Erythroblast (primary cell): ENCODE results near the gene COX19.

Source experiments
- GATA1 ChIP-seq: IDR thresholded peaks from 2 replicates; pipeline ENCODE4 v1.6.1; 2011; ENCODE audit warnings: low read depth, mild to moderate bottlenecking, control low read depth, low read length, moderate library complexity
- POLR2A ChIP-seq: IDR thresholded peaks from 2 replicates; pipeline ENCODE4 v1.6.1; 2011; ENCODE audit warnings: mild to moderate bottlenecking, low read length

DNA sequence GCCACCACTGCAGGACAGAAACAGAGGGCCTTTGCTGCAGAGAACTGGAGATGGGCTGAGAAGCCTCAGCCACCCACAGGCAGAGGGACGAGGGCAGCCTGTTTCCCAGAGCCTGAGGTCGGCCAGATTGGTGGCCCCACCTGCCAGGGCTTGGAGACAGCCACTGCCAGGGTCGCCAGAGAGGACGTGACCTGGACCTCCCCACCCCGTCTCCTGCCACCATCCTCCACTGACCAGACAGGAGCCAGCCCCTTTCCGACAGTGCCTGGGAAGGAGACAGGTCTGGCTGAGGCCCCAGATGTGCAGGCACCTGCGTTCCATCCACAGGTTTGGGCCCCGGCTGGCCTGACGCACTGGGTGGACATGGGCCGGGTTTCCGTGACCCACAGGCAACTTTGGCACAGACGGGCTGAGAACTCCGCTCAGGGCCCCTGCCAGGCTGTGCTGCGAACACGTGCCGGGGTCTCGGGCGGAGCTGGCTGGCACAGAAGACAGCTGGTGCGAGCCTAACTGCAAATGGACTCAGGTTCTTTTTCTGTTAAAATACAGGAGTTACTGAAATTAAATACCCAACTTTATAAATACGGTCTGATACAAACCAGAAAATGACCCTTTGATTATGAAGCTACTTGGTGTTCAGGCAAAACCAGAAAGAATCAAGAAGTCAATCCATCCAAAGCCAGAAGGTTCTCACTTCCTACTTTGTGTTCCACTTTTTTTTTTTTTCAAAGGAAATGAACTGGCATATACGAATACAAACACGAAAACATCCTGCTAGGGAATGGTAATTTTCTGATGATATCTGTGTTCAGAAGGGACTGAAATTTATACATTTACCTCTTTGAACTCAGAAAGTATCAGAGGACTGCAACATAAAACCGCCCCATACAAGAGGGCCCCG, 6.9 kb downstream of the COX19 start:
- TF ChIP-seq POLR2A (no peak), GATA1 (no peak)
